Erythroblast (primary cell): ENCODE results near the gene MBD2.

Experiments used
- GATA1 ChIP-seq: IDR thresholded peaks from 2 replicates; pipeline ENCODE4 v1.6.1; 2011; ENCODE audit warnings: low read depth, mild to moderate bottlenecking, control low read depth, low read length, moderate library complexity
- POLR2A ChIP-seq: IDR thresholded peaks from 2 replicates; pipeline ENCODE4 v1.6.1; 2011; ENCODE audit warnings: mild to moderate bottlenecking, low read length

GRCh38 chr18:54192900-54193299 lies 31.6 kb downstream of the MBD2 start:
- no peak for TF ChIP-seq POLR2A
- TF ChIP-seq GATA1, result no peak
